ENCODE measurements around the gene ROR2.

ROR2 gene

GRCh38 chr9:91891915-91892314, 58.1 kb downstream of the ROR2 start:
- CTCF ChIA-PET = no interaction called here
- TF ChIP-seq ELF4 (IDR thresholded peaks at IDR 0.05) (no peak), HDGF (IDR thresholded peaks at IDR 0.05; ENCODE audit: borderline replicate concordance) (no peak), PKNOX1 (IDR thresholded peaks at IDR 0.05) (no peak), CTBP1 (IDR thresholded peaks at IDR 0.05; ENCODE audit: borderline replicate concordance) (no peak), LEF1 (IDR thresholded peaks at IDR 0.05; ENCODE audit: borderline replicate concordance) (no peak), NFRKB (IDR thresholded peaks at IDR 0.05) (no peak), FOXM1 (IDR thresholded peaks at IDR 0.05; ENCODE audit: borderline replicate concordance) (no peak), ZNF384 (IDR thresholded peaks at IDR 0.05) (no peak), L3MBTL2 (conservative IDR thresholded peaks at IDR 0.05) (no peak)
- POLR2A ChIA-PET = no interaction called here
- no peak for DNase-seq (ENCODE audit: extremely low spot score)

- ChIA-PET CTCF (no interaction called here), POLR2A (no interaction called here)
- no peak for TF ChIP-seq FOXK2 (IDR thresholded peaks at IDR 0.05)
- TF ChIP-seq ELF4 (IDR thresholded peaks at IDR 0.05) = no peak
- no peak for TF ChIP-seq NFRKB (IDR thresholded peaks at IDR 0.05)
- TF ChIP-seq HDGF (IDR thresholded peaks at IDR 0.05; ENCODE audit: borderline replicate concordance) = no peak
- TF ChIP-seq FOXA1 (IDR thresholded peaks at IDR 0.05) = no peak
- TF ChIP-seq LEF1 (IDR thresholded peaks at IDR 0.05; ENCODE audit: borderline replicate concordance) = no peak
- TF ChIP-seq TARDBP (IDR thresholded peaks at IDR 0.05) = no peak
- no peak for TF ChIP-seq ARNT (IDR thresholded peaks at IDR 0.05)
- no peak for TF ChIP-seq ZNF384 (IDR thresholded peaks at IDR 0.05)
- TF ChIP-seq FOXM1 (IDR thresholded peaks at IDR 0.05; ENCODE audit: borderline replicate concordance) = no peak
- no peak for TF ChIP-seq PKNOX1 (IDR thresholded peaks at IDR 0.05)
- no peak for TF ChIP-seq L3MBTL2 (conservative IDR thresholded peaks at IDR 0.05)
- no peak for DNase-seq (ENCODE audit: extremely low spot score)
Observed at GRCh38 chr9:91890662-91891061, 59.4 kb downstream of the ROR2 start.

GRCh38 chr9:91889161-91889911, 60.7 kb downstream of the ROR2 start:
- TF ChIP-seq CTBP1 (IDR thresholded peaks at IDR 0.05; ENCODE audit: borderline replicate concordance) = no peak
- DNase-seq (ENCODE audit: extremely low spot score) = no peak
- POLR2A ChIA-PET = no interaction called here
- CTCF ChIA-PET = no interaction called here

- ChIA-PET POLR2A (no interaction called here), CTCF (no interaction called here)
- DNase-seq (ENCODE audit: extremely low spot score) = no peak
- TF ChIP-seq SUZ12 (IDR thresholded peaks at IDR 0.05) (no peak), FOXK2 (IDR thresholded peaks at IDR 0.05) (no peak), HDGF (IDR thresholded peaks at IDR 0.05; ENCODE audit: borderline replicate concordance) (no peak), L3MBTL2 (conservative IDR thresholded peaks at IDR 0.05) (no peak), FOXA1 (IDR thresholded peaks at IDR 0.05) (no peak), PKNOX1 (IDR thresholded peaks at IDR 0.05) (no peak), LEF1 (IDR thresholded peaks at IDR 0.05; ENCODE audit: borderline replicate concordance) (no peak), NFRKB (IDR thresholded peaks at IDR 0.05) (no peak), BHLHE40 (IDR thresholded peaks at IDR 0.05; ENCODE audit: borderline replicate concordance) (no peak), ZNF384 (IDR thresholded peaks at IDR 0.05) (no peak), FOXM1 (IDR thresholded peaks at IDR 0.05; ENCODE audit: borderline replicate concordance) (no peak), TARDBP (IDR thresholded peaks at IDR 0.05) (no peak), ELF4 (IDR thresholded peaks at IDR 0.05) (no peak), SP1 (IDR thresholded peaks at IDR 0.05) (no peak), ARNT (IDR thresholded peaks at IDR 0.05) (no peak)
Observed at GRCh38 chr9:91886414-91887076, 63.5 kb downstream of the ROR2 start.

GRCh38 chr9:91885746-91886413, 64.1 kb downstream of the ROR2 start:
- TF ChIP-seq ELF4 (IDR thresholded peaks at IDR 0.05) (no peak), FOXM1 (IDR thresholded peaks at IDR 0.05; ENCODE audit: borderline replicate concordance) (no peak), SP1 (IDR thresholded peaks at IDR 0.05) (no peak), L3MBTL2 (conservative IDR thresholded peaks at IDR 0.05) (no peak), FOXA1 (IDR thresholded peaks at IDR 0.05) (no peak), BHLHE40 (IDR thresholded peaks at IDR 0.05; ENCODE audit: borderline replicate concordance) (no peak), SUZ12 (IDR thresholded peaks at IDR 0.05) (no peak), ARNT (IDR thresholded peaks at IDR 0.05) (no peak), LEF1 (IDR thresholded peaks at IDR 0.05; ENCODE audit: borderline replicate concordance) (no peak)
- DNase-seq (ENCODE audit: extremely low spot score) = no peak
- CTCF ChIA-PET = no interaction called here

More at GRCh38 chr9:91885746-91886413, 64.1 kb downstream of the ROR2 start:
- POLR2A ChIA-PET = no interaction called here

Data from HEK293T (cell line).